Measurements from ENCODE around the gene RHOT2. TPM values are rescaled to one million over a fixed set of nuclear protein-coding genes. Genes with fewer than 3 reads are reported as not detected.
A peak's percentile ranks its signal among the peaks of the same experiment; 100 is the strongest.

RHOT2 gene
- total and polyA plus RNA-seq, 9 of the 15 experiments (the other 6 are each of a cell fraction or from before 2014, with no cell fraction given), result 5.0 to 373 (median 112) TPM

DNA sequence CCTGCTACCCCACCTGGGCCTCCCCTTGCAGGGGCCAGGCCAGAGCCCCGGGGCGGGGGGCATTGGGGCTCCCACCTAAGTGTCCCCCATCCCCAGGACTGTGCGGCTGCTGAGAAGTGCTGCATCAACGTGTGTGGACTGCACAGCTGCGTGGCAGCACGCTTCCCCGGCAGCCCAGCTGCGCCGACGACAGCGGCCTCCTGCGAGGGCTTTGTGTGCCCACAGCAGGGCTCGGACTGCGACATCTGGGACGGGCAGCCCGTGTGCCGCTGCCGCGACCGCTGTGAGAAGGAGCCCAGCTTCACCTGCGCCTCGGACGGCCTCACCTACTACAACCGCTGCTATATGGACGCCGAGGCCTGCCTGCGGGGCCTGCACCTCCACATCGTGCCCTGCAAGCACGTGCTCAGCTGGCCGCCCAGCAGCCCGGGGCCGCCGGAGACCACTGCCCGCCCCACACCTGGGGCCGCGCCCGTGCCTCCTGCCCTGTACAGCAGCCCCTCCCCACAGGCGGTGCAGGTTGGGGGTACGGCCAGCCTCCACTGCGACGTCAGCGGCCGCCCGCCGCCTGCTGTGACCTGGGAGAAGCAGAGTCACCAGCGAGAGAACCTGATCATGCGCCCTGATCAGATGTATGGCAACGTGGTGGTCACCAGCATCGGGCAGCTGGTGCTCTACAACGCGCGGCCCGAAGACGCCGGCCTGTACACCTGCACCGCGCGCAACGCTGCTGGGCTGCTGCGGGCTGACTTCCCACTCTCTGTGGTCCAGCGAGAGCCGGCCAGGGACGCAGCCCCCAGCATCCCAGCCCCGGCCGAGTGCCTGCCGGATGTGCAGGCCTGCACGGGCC is 35.2 kb upstream of the RHOT2 start:
- DNase-seq (ENCODE audit: extremely low read depth in 1 of 4, low spot score in 3 of 4) (no peak), ATAC-seq (no peak), FAIRE-seq (no peak)
- no peaks in the 10 kb centered on the region for H3K9me3 ChIP-seq (replicated peaks; ENCODE audit: control insufficient read depth, insufficient read depth, low read depth, low read length)
- CTCF ChIA-PET (ENCODE audit: low intra/inter-chr PET ratio), result no interaction called here
- intact Hi-C loops (cut with micrococcal nuclease), result no loop called here
- no peak overlapping the region for H3K4me3 ChIP-seq
- H3K9me1 ChIP-seq (ENCODE audit: control insufficient read depth, insufficient read depth, low read length), result no peaks in the 10 kb centered on the region
- POLR2A ChIA-PET, result no interaction called here
- WGBS (ENCODE audit: insufficient coverage, low coverage, missing lambda C conversion rate), result 90% methylated on average over 49 of the region's 67 CpGs
- H2AFZ ChIP-seq (ENCODE audit: low read depth, low read length), result no peak overlapping the region
- H4K20me1 ChIP-seq (replicated peaks; ENCODE audit: control insufficient read depth, insufficient read depth, low read length), result no peaks in the 10 kb centered on the region
- H3K36me3 ChIP-seq (ENCODE audit: control insufficient read depth, insufficient read depth, low read length), result peaks cover 40% of the 10 kb centered on the region; the same call in 1 of the 3 replicates
- BruUV-seq (replicated peaks), result no TSS peak
- H3K4me2 ChIP-seq (ENCODE audit: insufficient read depth, low read length), result no peak overlapping the region
- no peaks in the 10 kb centered on the region for H3K27me3 ChIP-seq (ENCODE audit: control insufficient read depth in 2 of 2, insufficient read depth in 2 of 2, low read length in 2 of 2)
- peaks cover 27 to 94% of the 10 kb centered on the region in 2 experiments for H3K4me1 ChIP-seq (replicated peaks in 1 of 2; ENCODE audit: control insufficient read depth in 2 of 2, insufficient read depth in 2 of 2, low read length in 2 of 2)
- H3K9ac ChIP-seq (ENCODE audit: insufficient read depth in 1 of 2, low read depth in 2 of 2, low read length in 2 of 2), result no peak overlapping the region
- peaks cover 18% of the 10 kb centered on the region for H3K79me2 ChIP-seq (ENCODE audit: control insufficient read depth, insufficient read depth, low read length)
- in situ Hi-C loops (cut with MboI), result no loop called here
- no peak overlapping the region for H3K27ac ChIP-seq (ENCODE audit: extremely low read depth, low read depth, low read length)
- TF ChIP-seq ZNF184 (CRISPR knock-in tag; IDR thresholded peaks at IDR 0.05) (no peak), RBFOX2 (IDR thresholded peaks at IDR 0.05; ENCODE audit: low read depth, low read length) (0 out of 2 replicates have a peak, but pooled peaks have one; percentile 43), OTX1 (CRISPR knock-in tag; IDR thresholded peaks at IDR 0.05) (no peak), DDX20 (tag; IDR thresholded peaks at IDR 0.05; ENCODE audit: low read depth) (no peak), CBFA2T2 (conservative IDR thresholded peaks at IDR 0.05) (no peak), ZFX (CRISPR knock-in tag; IDR thresholded peaks at IDR 0.05) (0 out of 2 replicates have a peak, but pooled peaks have one; percentile 9)
- TF ChIP-seq, protein P1, sequence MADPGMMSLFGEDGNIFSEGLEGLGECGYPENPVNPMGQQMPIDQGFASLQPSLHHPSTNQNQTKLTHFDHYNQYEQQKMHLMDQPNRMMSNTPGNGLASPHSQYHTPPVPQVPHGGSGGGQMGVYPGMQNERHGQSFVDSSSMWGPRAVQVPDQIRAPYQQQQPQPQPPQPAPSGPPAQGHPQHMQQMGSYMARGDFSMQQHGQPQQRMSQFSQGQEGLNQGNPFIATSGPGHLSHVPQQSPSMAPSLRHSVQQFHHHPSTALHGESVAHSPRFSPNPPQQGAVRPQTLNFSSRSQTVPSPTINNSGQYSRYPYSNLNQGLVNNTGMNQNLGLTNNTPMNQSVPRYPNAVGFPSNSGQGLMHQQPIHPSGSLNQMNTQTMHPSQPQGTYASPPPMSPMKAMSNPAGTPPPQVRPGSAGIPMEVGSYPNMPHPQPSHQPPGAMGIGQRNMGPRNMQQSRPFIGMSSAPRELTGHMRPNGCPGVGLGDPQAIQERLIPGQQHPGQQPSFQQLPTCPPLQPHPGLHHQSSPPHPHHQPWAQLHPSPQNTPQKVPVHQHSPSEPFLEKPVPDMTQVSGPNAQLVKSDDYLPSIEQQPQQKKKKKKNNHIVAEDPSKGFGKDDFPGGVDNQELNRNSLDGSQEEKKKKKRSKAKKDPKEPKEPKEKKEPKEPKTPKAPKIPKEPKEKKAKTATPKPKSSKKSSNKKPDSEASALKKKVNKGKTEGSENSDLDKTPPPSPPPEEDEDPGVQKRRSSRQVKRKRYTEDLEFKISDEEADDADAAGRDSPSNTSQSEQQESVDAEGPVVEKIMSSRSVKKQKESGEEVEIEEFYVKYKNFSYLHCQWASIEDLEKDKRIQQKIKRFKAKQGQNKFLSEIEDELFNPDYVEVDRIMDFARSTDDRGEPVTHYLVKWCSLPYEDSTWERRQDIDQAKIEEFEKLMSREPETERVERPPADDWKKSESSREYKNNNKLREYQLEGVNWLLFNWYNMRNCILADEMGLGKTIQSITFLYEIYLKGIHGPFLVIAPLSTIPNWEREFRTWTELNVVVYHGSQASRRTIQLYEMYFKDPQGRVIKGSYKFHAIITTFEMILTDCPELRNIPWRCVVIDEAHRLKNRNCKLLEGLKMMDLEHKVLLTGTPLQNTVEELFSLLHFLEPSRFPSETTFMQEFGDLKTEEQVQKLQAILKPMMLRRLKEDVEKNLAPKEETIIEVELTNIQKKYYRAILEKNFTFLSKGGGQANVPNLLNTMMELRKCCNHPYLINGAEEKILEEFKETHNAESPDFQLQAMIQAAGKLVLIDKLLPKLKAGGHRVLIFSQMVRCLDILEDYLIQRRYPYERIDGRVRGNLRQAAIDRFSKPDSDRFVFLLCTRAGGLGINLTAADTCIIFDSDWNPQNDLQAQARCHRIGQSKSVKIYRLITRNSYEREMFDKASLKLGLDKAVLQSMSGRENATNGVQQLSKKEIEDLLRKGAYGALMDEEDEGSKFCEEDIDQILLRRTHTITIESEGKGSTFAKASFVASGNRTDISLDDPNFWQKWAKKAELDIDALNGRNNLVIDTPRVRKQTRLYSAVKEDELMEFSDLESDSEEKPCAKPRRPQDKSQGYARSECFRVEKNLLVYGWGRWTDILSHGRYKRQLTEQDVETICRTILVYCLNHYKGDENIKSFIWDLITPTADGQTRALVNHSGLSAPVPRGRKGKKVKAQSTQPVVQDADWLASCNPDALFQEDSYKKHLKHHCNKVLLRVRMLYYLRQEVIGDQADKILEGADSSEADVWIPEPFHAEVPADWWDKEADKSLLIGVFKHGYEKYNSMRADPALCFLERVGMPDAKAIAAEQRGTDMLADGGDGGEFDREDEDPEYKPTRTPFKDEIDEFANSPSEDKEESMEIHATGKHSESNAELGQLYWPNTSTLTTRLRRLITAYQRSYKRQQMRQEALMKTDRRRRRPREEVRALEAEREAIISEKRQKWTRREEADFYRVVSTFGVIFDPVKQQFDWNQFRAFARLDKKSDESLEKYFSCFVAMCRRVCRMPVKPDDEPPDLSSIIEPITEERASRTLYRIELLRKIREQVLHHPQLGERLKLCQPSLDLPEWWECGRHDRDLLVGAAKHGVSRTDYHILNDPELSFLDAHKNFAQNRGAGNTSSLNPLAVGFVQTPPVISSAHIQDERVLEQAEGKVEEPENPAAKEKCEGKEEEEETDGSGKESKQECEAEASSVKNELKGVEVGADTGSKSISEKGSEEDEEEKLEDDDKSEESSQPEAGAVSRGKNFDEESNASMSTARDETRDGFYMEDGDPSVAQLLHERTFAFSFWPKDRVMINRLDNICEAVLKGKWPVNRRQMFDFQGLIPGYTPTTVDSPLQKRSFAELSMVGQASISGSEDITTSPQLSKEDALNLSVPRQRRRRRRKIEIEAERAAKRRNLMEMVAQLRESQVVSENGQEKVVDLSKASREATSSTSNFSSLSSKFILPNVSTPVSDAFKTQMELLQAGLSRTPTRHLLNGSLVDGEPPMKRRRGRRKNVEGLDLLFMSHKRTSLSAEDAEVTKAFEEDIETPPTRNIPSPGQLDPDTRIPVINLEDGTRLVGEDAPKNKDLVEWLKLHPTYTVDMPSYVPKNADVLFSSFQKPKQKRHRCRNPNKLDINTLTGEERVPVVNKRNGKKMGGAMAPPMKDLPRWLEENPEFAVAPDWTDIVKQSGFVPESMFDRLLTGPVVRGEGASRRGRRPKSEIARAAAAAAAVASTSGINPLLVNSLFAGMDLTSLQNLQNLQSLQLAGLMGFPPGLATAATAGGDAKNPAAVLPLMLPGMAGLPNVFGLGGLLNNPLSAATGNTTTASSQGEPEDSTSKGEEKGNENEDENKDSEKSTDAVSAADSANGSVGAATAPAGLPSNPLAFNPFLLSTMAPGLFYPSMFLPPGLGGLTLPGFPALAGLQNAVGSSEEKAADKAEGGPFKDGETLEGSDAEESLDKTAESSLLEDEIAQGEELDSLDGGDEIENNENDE (IDR thresholded peaks at IDR 0.05; ENCODE audit: low read depth, low read length), result no peak

Data from K562 (cell line).